Stimulated activated CD8-positive, alpha-beta memory T cell treated with anti-CD3 and anti-CD28 coated beads, Interleukin-2, amount 100 ng/mL, for 48 hours (primary cell): ENCODE data around the gene CBX8.

Source experiments
- DNase-seq, 2 donors: peaks; one replicate each; pipeline ENCODE4 v3.0.0-alpha.2; 2020; ENCODE audit warnings: low read depth in 2 of 2

Gene CBX8

DNA sequence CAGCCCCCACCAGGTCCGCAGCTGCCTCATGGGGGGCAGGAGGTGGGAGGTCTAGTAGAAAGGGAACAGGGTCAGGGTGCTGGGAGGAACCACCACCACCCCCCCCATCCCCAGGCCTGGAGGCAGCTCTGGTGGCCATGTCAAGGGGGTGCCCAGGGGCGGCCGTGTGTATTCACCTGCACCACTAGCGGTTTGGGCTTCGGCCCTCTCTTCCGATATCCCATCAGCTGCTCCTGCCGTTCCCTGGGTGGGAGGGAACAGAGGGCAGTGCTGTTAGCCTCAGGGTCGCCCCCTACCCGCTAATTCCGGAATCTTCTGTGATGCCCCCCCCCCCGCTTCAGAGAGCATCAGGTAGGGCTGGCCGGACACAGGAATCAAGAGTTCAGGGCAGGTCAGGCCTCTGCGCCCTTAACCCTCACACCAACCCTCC lies 38.6 kb upstream of the CBX8 start:
- DNase-seq = no peak

DNA sequence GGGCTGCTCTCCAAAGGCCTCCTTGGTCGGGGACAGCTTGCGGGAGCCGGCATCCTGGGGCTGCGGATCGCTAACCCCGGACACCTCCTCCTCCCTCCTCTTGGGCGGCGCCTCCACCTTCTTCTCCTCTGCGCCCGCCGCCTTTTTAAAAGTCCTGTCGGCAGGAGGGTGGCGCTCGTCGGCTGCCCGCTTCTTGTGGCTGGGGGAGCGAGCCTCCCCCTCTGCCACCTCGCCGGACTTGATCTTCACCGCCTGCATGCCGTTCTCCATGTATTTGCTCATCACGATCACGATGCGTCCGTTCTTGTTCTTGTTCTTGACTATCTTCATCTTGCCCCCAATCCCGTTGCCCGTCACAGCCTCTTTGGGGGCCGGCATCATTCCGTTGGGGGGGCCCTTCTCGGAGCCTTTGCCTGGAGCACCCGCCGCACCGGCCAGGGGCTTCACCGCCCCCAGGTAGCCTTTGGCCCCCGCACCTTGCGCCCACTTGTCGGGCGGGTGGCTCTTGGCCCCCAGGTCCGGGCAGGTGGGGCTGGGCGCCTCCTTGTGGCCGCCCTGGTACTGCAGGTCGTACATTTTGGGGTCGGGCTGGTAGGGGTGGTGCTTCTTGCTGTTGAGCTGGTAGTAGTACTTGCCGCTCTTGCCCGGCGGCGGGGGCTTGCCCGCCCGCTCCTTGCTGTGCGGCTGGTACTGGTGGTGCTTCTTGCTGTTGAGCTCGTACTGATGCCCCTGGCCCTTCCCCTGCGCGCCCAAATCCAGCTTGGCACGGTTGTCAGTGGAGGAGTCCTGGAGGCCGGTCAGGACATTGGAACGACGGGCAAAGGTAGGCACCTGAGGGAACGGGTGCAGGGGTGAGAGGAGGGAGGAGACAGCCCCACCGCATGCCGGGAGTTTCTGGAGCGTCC lies 37.9 kb upstream of the CBX8 start:
- DNase-seq = peak in 1 of 2 donors; percentile 44

DNA sequence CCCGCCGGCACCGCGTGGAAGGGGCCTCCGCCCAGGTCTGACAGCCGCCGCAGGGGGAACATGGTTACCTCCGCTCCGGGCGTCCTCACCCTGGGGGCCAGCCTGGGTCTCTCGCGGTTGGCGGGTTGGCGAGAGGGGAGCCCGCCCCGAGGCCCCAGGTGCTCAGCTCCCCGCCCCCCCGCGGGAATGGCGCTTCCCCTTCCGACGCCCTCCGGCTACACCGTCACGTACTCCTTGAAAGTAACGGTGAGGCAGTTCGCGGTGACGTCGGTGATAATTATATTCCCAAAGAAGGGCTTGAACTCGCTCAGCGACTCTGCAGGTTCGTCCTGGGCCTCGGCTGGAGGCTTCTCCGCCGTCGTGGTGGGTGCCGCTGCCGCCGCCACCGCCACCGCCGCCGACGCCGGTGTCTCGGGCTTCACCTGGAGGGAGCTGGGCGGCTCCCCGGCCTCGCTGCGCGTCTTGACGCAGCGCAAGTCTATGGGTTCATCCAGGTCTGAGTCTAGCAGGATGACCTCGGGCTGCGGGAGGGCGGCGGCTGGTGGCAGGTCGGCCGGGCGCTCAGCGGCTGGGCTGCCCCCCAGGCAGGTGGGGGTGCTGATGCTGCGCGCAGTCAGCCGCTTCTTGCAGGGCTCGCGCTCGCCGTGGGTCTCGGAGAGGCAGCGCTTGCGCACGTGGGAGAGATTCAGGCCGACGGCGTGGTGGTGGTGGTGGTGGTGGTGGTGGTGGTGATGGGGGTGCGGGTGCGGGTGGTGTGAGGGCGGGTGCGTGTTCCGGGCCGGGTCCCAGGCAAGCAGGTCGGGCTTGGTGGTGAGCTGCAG lies 37.1 kb upstream of the CBX8 start:
- no peak for DNase-seq

DNA sequence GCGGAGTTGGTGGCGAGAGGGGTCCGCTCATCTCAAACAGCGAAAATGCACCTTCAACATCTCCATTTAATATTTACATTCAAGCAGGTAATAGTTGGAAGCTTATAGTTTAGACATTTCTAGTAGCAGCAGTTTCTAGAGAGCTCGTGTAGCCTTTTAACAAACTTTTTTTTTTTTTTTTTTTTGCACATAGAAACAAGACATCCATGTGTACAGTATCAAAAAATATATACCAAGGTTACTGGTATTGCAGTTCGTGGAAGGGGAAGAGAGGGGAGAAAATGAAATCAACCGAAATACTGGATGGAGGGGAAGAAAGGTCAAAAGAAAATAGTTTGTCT lies 36.2 kb upstream of the CBX8 start:
- DNase-seq = no peak

DNA sequence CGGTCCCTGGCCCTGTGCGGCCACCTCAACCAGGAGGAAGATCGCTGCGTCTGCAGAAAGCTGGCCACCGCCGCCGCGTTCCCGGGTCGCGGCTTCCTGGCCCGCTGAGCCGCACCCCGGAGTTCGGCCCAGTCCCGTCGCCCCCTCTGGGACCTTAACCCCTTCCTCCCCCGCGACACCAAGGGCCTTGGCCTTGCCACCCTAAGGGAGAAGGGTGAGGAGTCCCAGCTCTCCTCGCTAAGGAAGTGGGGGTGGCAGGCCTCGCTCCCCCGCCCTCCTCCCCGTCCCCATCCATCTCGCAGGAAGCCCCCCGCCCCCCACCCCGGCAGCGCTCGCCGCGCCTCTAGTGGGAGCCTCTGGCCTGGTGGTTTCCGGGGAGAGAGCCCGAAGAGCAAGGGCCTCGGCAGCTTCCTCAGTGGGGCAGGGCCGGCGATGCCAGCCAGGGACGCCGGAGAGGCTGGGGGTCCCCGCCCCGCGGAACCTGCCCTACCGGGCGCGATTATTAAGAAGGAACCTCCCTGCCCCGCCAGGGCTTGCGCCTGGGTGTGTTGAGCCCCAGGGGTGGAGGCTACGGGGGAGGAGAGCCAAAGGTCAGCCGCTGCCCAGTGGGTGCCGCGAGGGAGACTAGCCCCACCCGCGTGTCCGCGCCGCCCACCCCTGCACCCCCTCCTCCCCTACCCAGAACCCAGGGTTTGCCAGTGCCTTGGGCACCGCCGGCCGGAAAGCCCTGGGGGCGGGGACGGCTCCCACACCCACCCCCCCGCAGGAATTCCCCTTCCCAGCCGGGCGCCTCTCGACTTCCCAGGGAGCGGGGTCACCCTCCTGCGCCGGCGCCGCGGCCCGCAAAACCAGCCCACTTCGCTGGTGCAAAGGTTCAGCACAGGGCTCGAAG lies 35.6 kb upstream of the CBX8 start:
- DNase-seq = no peak

DNA sequence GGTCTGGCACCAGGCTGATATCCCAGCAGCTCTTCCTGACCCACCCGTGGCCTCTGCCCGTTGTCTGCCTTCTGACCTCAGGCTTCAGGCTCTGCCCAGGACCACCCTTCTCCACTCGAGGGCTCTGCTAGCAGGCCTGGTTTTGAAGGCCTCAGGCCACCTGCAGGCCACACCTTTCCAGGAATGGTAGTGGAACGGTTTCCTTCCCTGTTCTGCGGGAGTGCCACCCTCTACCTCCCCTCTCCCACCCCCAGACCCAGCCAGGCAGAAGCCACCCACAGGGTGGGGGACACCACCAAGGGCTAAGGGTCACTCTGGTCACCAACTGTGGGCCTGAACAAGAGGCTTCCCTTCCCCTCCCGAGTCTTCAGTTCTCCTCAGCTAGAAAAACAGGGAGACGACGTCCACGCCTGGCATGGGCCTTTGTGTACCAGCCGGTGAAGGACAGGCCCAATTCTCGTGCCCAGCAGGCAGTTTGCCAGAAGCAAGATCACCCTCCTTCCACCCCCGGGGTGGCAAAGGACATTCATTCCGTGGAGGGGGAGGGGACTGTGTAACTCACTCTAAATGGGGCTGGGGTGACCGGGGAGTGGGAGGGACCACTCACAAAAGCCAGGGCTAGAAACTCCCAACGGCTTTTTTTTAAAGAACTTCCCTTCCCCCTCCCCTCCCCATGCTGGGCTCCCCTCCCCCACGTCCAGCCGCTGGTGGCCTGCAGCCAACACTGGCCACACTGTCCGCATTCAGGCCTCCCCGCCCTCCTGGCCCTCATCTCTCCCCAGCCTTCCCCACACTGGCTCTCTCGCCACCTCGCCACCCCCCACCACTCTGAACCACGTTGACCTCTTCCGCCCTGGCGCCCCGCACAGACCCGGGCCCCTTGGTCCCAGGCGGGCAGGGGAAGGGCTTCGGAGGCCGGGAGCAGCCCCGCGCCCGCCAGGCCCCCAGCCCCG lies 34.7 kb upstream of the CBX8 start:
- DNase-seq = no peak

DNA sequence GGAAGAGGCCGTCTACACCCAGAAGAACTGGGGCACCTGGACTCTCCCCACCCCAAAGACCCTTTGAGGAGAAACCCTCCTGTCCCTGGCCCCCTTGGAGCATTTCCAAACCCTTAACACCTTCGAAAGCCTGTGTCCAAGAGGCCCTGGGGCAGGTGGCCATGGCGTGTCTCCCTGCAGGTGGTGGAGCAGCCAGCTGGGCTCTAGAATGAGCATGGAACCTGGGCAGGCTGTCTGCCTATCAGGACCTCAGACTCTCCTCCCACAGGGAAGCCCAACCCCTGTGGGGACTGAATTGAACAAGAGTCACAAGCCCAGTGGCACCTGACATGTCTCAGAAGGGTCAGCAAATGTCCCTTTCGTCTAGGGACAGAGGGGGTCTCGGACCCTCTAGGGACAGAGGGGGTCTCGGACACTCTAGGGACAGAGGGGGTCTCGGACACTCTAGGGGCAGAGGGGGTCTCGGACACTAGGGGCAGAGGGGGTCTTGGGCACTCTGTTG lies 33.9 kb upstream of the CBX8 start:
- no peak for DNase-seq

DNA sequence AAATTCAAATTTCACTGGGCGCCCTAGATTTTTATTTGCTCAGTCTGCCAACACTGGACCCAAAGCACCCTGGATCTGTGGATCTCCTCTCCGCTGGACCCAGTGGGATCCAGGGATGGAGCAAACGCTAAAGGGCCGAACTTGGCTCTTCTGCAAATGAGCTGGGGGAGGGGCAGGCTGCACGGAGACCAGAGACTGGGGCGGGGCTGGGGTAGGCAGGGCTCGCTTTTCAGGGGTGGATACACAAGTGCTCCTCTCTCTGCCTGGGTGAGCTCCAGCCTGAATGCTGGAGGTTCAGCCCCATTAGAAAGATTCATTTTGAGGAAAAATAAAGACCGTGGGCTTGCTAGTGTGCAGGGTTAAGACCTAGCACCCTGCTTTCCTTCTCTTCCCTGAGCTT lies 33.4 kb upstream of the CBX8 start:
- DNase-seq = no peak

DNA sequence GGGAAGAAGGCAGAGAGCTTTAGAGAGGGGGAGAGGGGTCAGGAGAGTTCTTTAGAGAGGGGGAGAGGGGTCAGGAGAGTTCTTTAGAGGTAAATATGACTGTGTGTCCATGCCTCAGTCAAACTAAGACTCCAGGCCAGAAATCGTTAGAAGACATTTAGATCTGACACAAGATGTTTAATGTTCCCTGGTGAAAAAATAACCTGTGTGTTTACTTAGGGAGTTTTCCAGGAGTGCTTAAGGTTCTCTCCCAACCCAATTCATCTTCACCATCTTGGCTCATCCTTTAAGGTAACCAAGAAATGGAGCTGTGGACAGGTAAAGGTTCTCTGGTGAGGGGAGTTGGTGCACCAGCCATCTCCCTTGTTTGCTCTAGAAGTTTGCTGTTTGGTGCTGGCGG lies 32.6 kb upstream of the CBX8 start:
- DNase-seq = no peak

DNA sequence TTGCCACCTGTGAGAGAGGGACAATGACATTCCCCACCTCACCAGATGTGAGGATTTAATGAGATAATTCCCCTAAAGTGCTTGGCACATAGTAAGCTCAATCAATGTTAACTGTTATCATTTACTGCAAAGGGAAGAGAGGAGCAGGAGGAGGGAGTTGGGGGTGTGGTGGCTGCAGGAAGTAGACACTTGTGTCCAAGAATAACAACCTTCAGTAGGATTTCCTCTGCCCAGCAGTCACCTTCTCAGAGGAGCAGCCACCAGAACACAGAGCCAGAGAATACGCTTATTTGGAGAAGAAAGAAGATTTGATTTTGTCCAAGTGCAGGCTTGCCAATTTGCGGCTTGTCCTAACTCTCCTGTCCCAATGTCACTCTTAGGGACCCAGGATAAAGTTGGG lies 32.1 kb upstream of the CBX8 start:
- DNase-seq = no peak

DNA sequence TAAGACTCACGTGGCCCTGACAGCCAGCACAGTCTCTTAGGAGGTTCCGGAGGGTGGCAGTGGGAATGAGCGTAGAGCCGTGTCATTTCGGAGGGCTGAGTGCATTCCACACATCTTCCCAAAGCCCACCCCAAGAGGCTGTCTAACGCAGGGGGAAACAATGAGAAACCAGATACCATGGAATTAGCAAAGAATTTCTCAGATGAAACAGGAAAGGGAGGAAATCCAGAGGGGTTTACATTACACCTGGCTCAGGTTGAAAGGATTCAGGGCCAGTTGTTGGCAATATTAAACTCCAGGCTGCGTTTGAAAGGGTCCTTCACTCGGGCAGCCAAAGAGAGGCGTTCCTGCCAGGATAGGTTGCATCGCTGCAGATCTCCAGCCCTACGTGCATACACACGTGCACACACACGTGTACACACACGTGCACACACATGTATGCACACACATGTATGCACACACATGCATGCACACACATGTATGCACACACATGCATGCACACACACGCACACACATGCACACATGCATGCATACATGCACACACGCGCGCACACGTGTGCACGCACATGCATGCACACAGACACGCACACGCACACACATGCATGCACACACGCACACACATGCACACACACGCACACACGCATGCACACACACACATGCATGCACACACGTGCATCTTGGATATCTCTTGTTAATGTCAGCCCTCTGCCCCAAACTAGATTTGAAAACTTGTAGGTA lies 30.1 kb upstream of the CBX8 start:
- no peak for DNase-seq

DNA sequence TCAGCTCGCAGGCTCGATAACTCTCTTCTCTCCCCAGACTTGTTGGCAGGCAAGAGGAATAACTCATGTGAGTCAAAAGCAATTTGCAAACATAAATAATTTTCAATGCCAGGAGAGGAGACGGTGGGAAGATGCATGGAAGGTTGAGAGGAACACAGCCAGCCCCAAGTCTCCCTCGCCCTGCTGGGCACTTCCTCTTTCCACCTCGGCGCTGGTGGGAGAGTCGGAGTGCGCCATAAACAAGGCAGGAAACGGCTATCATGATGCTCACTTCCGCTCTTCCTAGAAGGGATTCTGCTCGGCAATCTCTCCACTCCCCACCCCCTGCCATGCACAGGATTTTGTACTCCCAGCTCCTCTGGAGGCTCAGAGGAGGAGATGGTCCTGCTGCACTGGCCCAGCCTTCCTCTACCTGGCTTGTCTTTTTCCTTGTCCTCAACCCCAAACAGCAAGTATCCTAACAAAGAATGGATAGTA lies 29.4 kb upstream of the CBX8 start:
- DNase-seq = no peak

DNA sequence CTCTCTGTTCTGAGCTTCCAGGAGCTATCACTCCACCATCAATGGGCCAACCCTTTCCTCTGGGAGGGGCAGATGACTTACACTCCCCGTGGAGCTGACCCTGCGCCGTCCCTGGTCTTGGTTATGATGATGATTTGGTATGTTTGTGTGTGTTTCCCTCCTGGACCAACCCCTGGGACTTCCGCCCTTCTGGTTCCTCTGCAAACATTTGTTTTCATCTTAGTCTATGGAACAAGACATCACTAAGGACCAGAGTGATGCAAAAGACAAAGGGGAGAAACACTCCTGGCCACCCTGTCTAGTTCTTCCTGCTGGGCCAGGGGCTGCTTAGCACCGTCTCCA lies 28.7 kb upstream of the CBX8 start:
- DNase-seq = no peak

DNA sequence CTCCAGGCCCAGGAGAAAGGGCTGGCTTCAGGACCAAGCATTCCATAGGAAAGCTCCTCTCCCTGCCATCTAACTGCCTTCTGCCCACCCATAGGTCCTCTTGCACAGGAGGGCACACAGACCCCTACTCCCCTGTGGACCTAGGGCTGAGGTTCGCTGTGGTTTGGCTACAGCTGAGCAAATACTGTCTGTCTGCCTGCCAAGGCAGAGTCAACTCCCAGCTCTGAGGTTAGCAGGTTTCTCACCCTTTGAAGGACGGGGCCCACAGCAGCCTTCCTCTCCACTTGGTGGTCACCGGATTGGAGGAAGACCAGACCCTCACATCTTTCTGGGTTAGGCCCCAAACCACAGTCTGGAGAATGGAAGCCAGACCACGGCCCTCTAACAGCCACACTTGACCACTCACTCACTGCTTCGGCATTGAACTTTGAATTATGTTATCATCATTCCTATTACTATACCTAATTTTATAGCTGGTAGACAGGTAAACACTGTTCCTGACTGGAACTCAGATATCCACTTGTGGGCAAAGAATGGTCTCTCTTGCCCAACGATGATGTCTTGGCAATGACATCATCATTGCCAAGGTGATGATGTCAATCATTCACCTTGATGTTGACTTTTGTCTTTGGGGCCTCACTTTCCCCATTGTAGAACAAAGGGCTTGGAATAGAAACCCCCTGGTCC lies 28.2 kb upstream of the CBX8 start:
- DNase-seq = no peak

DNA sequence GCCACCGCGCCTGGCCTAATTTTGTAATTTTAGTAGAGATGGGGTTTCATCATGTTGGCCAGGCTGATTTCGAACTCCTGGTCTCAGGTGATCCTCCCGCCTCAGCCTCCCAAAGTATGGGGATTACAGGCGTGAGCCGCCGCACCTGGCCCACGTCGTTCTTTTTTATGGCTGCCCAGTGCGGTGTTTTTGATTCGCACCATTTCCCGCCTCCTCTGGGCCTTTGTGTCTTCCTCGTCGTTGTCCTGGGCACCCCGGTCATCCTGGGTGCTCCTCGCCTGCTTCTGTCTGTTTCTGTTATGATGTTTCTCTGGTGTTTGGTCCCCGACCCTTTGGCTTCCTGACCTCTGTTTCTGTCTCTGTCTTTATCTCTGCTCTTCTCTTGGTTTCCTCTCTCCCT lies 27.4 kb upstream of the CBX8 start:
- DNase-seq = no peak

DNA sequence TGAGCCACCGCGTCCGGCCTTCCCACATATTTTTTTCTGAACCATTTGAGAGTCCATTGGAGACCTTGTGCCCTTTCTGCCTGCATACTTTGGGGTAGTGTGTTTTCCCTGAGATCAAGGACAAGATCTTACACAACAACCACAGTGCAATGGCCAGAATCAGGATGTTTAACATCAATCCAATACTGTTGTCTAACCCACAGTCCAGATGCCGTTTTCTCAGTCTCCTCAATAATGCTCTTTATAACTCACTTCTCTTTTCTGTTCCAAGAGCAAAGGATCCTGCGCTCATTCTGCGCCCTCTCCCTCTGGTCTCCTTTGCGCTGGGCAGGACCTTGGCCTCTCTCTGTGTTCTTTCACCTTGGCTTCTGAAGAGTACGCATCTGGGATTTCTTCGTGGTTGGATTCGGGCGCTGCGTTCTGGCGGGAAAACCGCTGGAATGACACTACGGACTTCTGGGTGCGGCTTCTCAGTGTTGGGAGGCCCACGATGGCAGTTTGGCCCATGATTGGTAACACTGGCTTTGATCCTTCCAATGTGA lies 25.8 kb upstream of the CBX8 start:
- no peak for DNase-seq

DNA sequence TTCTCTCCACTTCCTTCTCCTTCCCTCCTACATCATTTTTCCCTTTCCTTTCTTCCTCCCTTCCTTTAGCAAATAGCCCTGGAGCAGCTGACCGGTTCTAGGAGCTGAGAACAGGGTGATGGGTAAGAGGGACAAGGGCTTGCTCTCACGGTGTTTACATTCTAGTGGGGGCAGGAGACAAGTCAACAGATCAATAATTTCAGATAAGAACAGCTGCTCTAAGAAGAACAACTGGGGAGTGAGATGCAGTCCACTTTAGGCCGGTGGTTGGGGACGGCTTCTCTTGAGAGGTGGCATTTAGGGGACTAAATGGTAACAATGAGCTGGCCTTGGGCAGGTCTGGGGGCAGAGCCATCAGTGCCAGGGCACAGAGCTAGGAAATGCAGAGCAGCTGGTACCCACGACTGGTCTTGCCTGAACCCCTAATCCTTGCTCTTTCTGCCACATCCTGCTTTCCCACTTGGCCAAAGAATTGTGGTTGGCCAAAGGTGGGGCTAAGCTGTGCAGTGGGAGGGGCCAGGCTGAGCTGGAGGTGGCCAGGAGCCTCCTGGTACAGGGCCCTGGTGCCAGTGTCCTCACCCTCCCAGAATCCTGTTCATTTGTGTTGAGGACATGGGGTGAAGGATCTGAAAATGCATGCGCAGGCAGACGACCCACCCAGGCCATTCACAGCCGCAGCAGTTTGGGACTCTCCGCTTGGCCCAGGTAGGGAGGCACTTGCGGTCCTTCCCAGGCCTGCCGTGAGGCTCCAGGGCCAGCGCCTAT lies 24.6 kb upstream of the CBX8 start:
- DNase-seq = no peak

DNA sequence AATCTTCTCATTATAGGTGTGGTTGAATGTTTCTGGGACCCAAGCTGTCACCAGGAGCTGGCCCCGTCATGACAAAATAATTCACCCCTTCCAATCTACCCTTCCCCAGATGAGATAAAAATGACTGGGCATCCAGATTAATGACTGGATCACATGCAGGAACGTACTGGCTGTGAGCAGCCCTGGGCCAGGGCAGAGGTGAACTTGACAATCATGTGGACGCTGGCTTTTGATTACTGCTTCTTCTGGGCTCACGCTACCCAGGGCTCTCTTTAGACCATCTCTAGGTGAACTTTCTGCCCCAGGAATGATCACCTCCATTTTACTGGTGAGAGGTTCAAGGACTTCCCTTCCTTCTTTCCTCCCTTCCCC lies 24.1 kb upstream of the CBX8 start:
- DNase-seq = no peak
